B cell (primary cell): ENCODE data around the gene LZTS3. TPM values are rescaled to one million over a fixed set of nuclear protein-coding genes. Genes with fewer than 3 reads are reported as not detected.
A peak's percentile ranks its signal among the peaks of the same experiment; 100 is the strongest.

Source experiments
- ATAC-seq: fragments of 200-7000 bp; cut with Tn5 transposase; one replicate; pipeline ENCODE4 v1.10.0; 2021; ENCODE audit warnings: low read depth, mild to moderate bottlenecking, moderate number of reproducible peaks, moderate library complexity
- CTCF ChIA-PET: fragments of 350-600 bp; sonication (Branson Sonifier 250); formaldehyde crosslinking; loops from one replicate; lab custom pipeline; 2021; ENCODE audit warnings: antibody characterized with exemption, inconsistent platforms; lab: Charles Lee
- POLR2A ChIA-PET: fragments of 350-600 bp; sonication (Branson Sonifier 250); formaldehyde crosslinking; loops from one replicate; lab custom pipeline; 2021; ENCODE audit warnings: antibody characterized with exemption; lab: Charles Lee
- DNase-seq: peaks from one replicate; pipeline ENCODE4 v3.0.0; 2013
- H2AFZ ChIP-seq: 2 replicates; pipeline ENCODE4 v1.6.1; 2012; ENCODE audit warnings: mild to moderate bottlenecking, low read depth, low read length; ENCODE audit not compliant: insufficient read depth, poor library complexity, severe bottlenecking
- H3K27ac ChIP-seq, 2 donors: 1 replicate in 1 of 2; 2 replicates in 1 of 2; pipeline ENCODE4 v1.5.1; 2012 to 2013; ENCODE audit warnings: low read length in 2 of 2, mild to moderate bottlenecking in 2 of 2, moderate library complexity in 1 of 2
- H3K27me3 ChIP-seq, 4 experiments: fragments of 200-600 bp in 1 of 4; sonication (generic) in 1 of 4; replicated peaks in 1 of 4; 1 replicate in 2 of 4; 2 replicates in 2 of 4; pipeline versions ENCODE4 v1.6.1 to v1.7.0; 2013 to 2016; ENCODE audit warnings: low read length in 3 of 4, mild to moderate bottlenecking in 2 of 4, mixed read lengths in 1 of 4, moderate library complexity in 1 of 4; ENCODE audit not compliant: insufficient read depth in 4 of 4, control insufficient read depth in 3 of 4; ENCODE audit errors: control extremely low read depth in 1 of 4
- H3K36me3 ChIP-seq, 2 experiments: replicated peaks in 1 of 2; 1 replicate in 1 of 2; 2 replicates in 1 of 2; pipeline versions ENCODE4 v1.6.1 to v1.7.1; 2013; ENCODE audit warnings: low read length in 1 of 2; ENCODE audit not compliant: insufficient read depth in 2 of 2, control insufficient read depth in 1 of 2; ENCODE audit errors: control extremely low read depth in 1 of 2, extremely low read depth in 1 of 2
- H3K4me1 ChIP-seq, 2 donors: fragments of 200-600 bp in 1 of 2; sonication (generic) in 1 of 2; 1 replicate in 1 of 2; 2 replicates in 1 of 2; pipeline versions ENCODE4 v1.5.1 to v1.6.1; 2013 to 2017; ENCODE audit warnings: low read length in 2 of 2; ENCODE audit not compliant: control insufficient read depth in 2 of 2, insufficient read depth in 2 of 2
- H3K4me2 ChIP-seq: replicated peaks from 2 replicates; pipeline ENCODE3; 2012; ENCODE audit warnings: mild to moderate bottlenecking, low read depth, low read length; ENCODE audit not compliant: poor library complexity, severe bottlenecking
- H3K4me3 ChIP-seq, 5 experiments: fragments of 200-600 bp in 1 of 5; sonication (generic) in 1 of 5; 1 replicate in 3 of 5; 2 replicates in 2 of 5; pipeline versions ENCODE4 v1.5.1 to v1.7.0; 2011 to 2016; ENCODE audit warnings: low read length in 4 of 5, mild to moderate bottlenecking in 4 of 5, low read depth in 2 of 5, control low read depth in 1 of 5, moderate library complexity in 1 of 5; ENCODE audit not compliant: insufficient read depth in 1 of 5; ENCODE audit errors: control extremely low read depth in 1 of 5, extremely low read depth in 1 of 5
- H3K79me2 ChIP-seq: fragments of 200-600 bp; sonication (generic); one replicate; pipeline ENCODE4 v1.6.0; 2016; ENCODE audit warnings: low read length; ENCODE audit not compliant: control insufficient read depth, insufficient read depth
- H3K9ac ChIP-seq: fragments of 200-600 bp; sonication (generic); 2 replicates; pipeline ENCODE4 v1.6.1; 2017; ENCODE audit warnings: mild to moderate bottlenecking, low read length, moderate library complexity
- H3K9me3 ChIP-seq, 3 donors: one replicate each; pipeline versions ENCODE4 v1.6.1 to v1.7.1; 2013; ENCODE audit warnings: low read length in 2 of 3; ENCODE audit not compliant: control insufficient read depth in 2 of 3, insufficient read depth in 1 of 3; ENCODE audit errors: control extremely low read depth in 1 of 3
- H4K20me1 ChIP-seq: 2 replicates; pipeline ENCODE4 v1.6.0; 2012; ENCODE audit warnings: mild to moderate bottlenecking, low read length; ENCODE audit not compliant: insufficient read depth, control insufficient read depth, poor library complexity, severe bottlenecking
- H3K27ac Mint-ChIP-seq: one replicate; pipeline ENCODE4 v1.8.0; 2021; ENCODE audit warnings: mixed read lengths
- H3K27me3 Mint-ChIP-seq: one replicate; pipeline ENCODE4 v1.8.0; 2021; ENCODE audit warnings: mixed read lengths
- H3K4me1 Mint-ChIP-seq: one replicate; pipeline ENCODE4 v1.8.0; 2021; ENCODE audit warnings: mixed read lengths
- H3K4me3 Mint-ChIP-seq: one replicate; pipeline ENCODE4 v1.8.0; 2021; ENCODE audit warnings: mixed read lengths
- H3K9me3 Mint-ChIP-seq: one replicate; pipeline ENCODE4 v1.8.0; 2022; ENCODE audit warnings: mixed read lengths; ENCODE audit not compliant: insufficient read depth
- EZH2 ChIP-seq: IDR thresholded peaks from 2 replicates; pipeline ENCODE4 v1.6.1; 2012; ENCODE audit warnings: borderline replicate concordance, low read depth, mild to moderate bottlenecking, moderate library complexity, low read length; ENCODE audit not compliant: insufficient read depth, poor library complexity, severe bottlenecking
- WGBS: methylation state at CpG from one replicate; pipeline ENCODE4 v1.1.5; 2013; ENCODE audit warnings: missing lambda C conversion rate; ENCODE audit not compliant: insufficient coverage; 5-methylcytosine and 5-hydroxymethylcytosine counted together
- intact Hi-C: fragments of 100-400 bp; cut with micrococcal nuclease; formaldehyde crosslinking; loops from one replicate; pipeline ENCODE4 v1.10.0; 2022
- polyA plus RNA-seq: library from polyadenylated mRNA; depleted of rRNA; stranded (reverse); fragments of >200 nt; gene quantifications from 2 replicates; pipeline ENCODE4 v1.2.3, GENCODE V29; 2012
- total RNA-seq, 2 donors: library from RNA; stranded (reverse); fragments of 120-200 nt in 1 of 2; gene quantifications; 1 replicate in 1 of 2; 2 replicates in 1 of 2; pipeline versions ENCODE4 v1.2.3 to v1.2.4, GENCODE V29; 2013 to 2022
- TF ChIP-seq, protein P1 (sequence below): fragments of 200-600 bp; IDR thresholded peaks from one replicate; pipeline ENCODE4 v1.8.0; 2022; ENCODE audit warnings: antibody characterized with exemption, mild to moderate bottlenecking

LZTS3 gene
- total and polyA plus RNA-seq, 2 donors (not counting 1 experiment from before 2014, with no cell fraction given) = 2.3 to 5.1 TPM

DNA sequence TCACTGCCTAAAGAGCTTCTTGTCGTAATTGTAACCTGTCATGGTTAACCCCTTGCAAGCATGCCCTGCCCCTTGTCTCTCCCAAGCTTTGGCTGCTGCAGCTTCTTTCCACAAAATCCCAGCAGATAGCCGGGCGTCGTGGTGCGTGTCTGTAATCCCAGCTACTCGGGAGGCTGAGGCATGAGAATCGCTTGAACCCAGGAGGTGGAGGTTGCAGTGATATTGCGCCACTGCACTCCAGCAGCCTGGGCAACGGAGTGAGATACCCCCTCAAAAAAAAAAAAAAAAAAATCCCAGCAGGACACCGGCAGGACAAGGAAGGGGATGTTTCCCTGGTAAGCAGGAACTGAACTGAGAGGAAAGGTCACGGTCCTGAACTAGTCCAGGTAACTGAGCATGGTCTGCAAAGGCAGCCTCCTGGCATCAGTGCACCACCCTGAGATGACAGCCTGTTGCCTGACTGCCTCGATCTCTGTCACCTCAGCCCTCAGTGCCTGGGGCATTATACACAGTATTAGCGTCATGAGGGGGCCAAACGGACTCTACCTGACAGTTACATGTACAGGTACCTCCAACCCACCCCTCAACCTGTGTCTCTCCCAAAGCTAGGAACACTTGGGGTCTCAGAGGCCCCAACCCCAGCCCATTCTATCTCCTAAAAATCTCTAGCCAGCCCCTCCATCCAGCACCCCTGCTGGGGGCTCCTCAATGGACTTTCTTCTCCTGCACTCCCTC is 1.8 kb downstream of the LZTS3 start:
- peak overlapping the region; percentile 89 for H3K4me3 Mint-ChIP-seq
- H2AFZ ChIP-seq = no peak overlapping the region
- no peak overlapping the region for H3K27ac ChIP-seq

More for the DNA sequence above, 1.8 kb downstream of the LZTS3 start:
- TF ChIP-seq, protein P1, sequence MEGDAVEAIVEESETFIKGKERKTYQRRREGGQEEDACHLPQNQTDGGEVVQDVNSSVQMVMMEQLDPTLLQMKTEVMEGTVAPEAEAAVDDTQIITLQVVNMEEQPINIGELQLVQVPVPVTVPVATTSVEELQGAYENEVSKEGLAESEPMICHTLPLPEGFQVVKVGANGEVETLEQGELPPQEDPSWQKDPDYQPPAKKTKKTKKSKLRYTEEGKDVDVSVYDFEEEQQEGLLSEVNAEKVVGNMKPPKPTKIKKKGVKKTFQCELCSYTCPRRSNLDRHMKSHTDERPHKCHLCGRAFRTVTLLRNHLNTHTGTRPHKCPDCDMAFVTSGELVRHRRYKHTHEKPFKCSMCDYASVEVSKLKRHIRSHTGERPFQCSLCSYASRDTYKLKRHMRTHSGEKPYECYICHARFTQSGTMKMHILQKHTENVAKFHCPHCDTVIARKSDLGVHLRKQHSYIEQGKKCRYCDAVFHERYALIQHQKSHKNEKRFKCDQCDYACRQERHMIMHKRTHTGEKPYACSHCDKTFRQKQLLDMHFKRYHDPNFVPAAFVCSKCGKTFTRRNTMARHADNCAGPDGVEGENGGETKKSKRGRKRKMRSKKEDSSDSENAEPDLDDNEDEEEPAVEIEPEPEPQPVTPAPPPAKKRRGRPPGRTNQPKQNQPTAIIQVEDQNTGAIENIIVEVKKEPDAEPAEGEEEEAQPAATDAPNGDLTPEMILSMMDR = no peak
- TF ChIP-seq EZH2 = no peak
- Mint-ChIP-seq H3K4me1 (peaks cover 20% of the 10 kb centered on the region), H3K27me3 (peaks cover 54% of the 10 kb centered on the region), H3K27ac (peak overlapping the region; percentile 26), H3K9me3 (no peaks in the 10 kb centered on the region)
- intact Hi-C loops = loop anchor here (2.0 kb wide), 1 partner anchor 299 kb away; the partner anchor contains the start of gene ATRN
- CTCF ChIA-PET = interaction anchor here (0.6 to 1.6 kb wide), 2 partner anchors 16 to 56 kb away, joined by 4 read pairs; no protein-coding TSS in a partner anchor
- 93% methylated on average over 11 of the region's 14 CpGs for WGBS
- Histone ChIP-seq H3K9ac (no peak overlapping the region), H3K4me1 (peaks cover 28 to 33% of the 10 kb centered on the region in 2 donors), H3K4me2 (no peak overlapping the region), H3K27me3 (peaks cover 0 to 62% (median 38%) of the 10 kb centered on the region in 4 experiments), H3K4me3 (no peak overlapping the region), H3K9me3 (peaks cover 0 to 14% (median 0%) of the 10 kb centered on the region in 3 donors), H3K36me3 (no peaks in the 10 kb centered on the region), H3K79me2 (no peaks in the 10 kb centered on the region), H4K20me1 (no peaks in the 10 kb centered on the region)
- POLR2A ChIA-PET = no interaction called here
- ATAC-seq (no peak), DNase-seq (no peak)
